Psoas muscle (tissue), 8 donors: ENCODE measurements around the gene SETD4. TPM values are rescaled to one million over a fixed set of nuclear protein-coding genes. Genes with fewer than 3 reads are reported as not detected.

Source experiments
- ATAC-seq, 4 donors: fragments of 200-7000 bp; cut with Tn5 transposase; one replicate each; pipeline ENCODE4 v1.9.1; 2020; ENCODE audit warnings: moderate library complexity in 3 of 4, mild to moderate bottlenecking in 2 of 4
- DNase-seq, 2 donors: peaks; one replicate each; pipeline ENCODE4 v3.0.0-alpha.2; 2020
- H3K27ac ChIP-seq: fragments of 200-600 bp; one replicate; pipeline ENCODE4 v1.8.0; 2022
- H3K27me3 ChIP-seq, 3 donors: fragments of 200-600 bp in 1 of 3; one replicate each; pipeline versions ENCODE4 v1.6.1 to v1.8.0; 2013 to 2022; ENCODE audit warnings: low read length in 2 of 3, mild to moderate bottlenecking in 2 of 3, moderate library complexity in 1 of 3; ENCODE audit not compliant: insufficient read depth in 3 of 3
- H3K36me3 ChIP-seq, 2 donors: fragments of 200-600 bp in 1 of 2; one replicate each; pipeline versions ENCODE4 v1.6.1 to v1.8.0; 2013 to 2022; ENCODE audit warnings: low read depth in 1 of 2, mild to moderate bottlenecking in 1 of 2, moderate library complexity in 1 of 2; ENCODE audit not compliant: insufficient read depth in 1 of 2
- H3K4me1 ChIP-seq: fragments of 200-600 bp; one replicate; pipeline ENCODE4 v1.8.0; 2022
- H3K4me3 ChIP-seq: fragments of 200-600 bp; one replicate; pipeline ENCODE4 v1.8.0; 2022; ENCODE audit warnings: mild to moderate bottlenecking
- H3K9me3 ChIP-seq: fragments of 200-600 bp; one replicate; pipeline ENCODE4 v1.8.0; 2022
- CTCF ChIP-seq: fragments of 200-600 bp; IDR thresholded peaks from one replicate; pipeline ENCODE4 v1.8.0; 2022; ENCODE audit warnings: antibody characterized with exemption
- WGBS, 3 donors: extraction: QIAGEN DNeasy Blood & Tissue Kit; methylation state at CpG; one replicate each; pipeline versions ENCODE4 v1.1.6 to v1.1.7; 2013; 5-methylcytosine and 5-hydroxymethylcytosine counted together
- intact Hi-C, 2 donors: fragments of 100-400 bp; cut with DNase I; formaldehyde crosslinking; loops; one replicate each; pipeline versions ENCODE4 v1.11.0 to v1.14.2; 2022
- polyA plus RNA-seq, 3 donors: library from polyadenylated mRNA; stranded (reverse); fragments of 200-250 nt; gene quantifications; one replicate each; pipeline ENCODE4 v1.2.3, GENCODE V29; 2013
- total RNA-seq, 4 donors: library from RNA; stranded (reverse); fragmentation: NEBNext Ultra II Directional in 2 of 4; extraction: Animal tissue kit (Norgen Biotek cat#: 25700) in 2 of 4; gene quantifications; one replicate each; pipeline versions ENCODE4 v1.2.1 to v1.2.4, GENCODE V29; 2021 to 2023
- donor health status: healthy with polysubstance abuse.
- donor health status: DM: no; HTN: no; CAD: no; lungs with moderate emphysema.
- donor health status: Bipolar disorder and iron deficiency.
- donor health status: healthy.
- donor health status: DM: yes; HTN: yes; CAD: no.
- donor health status: DM: no; HTN: no; CAD: no.
- donor health status: DM: no; HTN: no; CAD: no.
- donor health status: DM: yes; HTN: yes; CAD: no.

The SETD4 gene
- total and polyA plus RNA-seq, 7 donors = 6.5 to 17.9 (median 11.6) TPM

- Histone ChIP-seq H3K9me3 (no peaks in the 10 kb centered on the region), H3K4me3 (no peak overlapping the region), H3K27ac (no peak overlapping the region), H3K27me3 (peaks cover 0 to 9% (median 0%) of the 10 kb centered on the region in 3 donors), H3K36me3 (no peaks in the 10 kb centered on the region), H3K4me1 (peaks cover under 1% of the 10 kb centered on the region)
- DNase-seq = no peak
- no peak for TF ChIP-seq CTCF
- ATAC-seq = no peak
- intact Hi-C loops = no loop called here
- WGBS, 3 donors = 47 to 65% (median 65%) methylated on average over 4 of the region's 4 CpGs
Observed at GRCh38 chr21:35994613-35995012, 65.7 kb downstream of the SETD4 start.

- Histone ChIP-seq H3K4me3 (no peak overlapping the region), H3K36me3 (no peaks in the 10 kb centered on the region), H3K4me1 (peaks cover 2% of the 10 kb centered on the region), H3K9me3 (no peaks in the 10 kb centered on the region), H3K27me3 (peaks cover 0 to 8% (median 0%) of the 10 kb centered on the region in 3 donors), H3K27ac (no peak overlapping the region)
- ATAC-seq (no peak), DNase-seq (no peak)
- intact Hi-C loops = no loop called here
- WGBS, 3 donors = 56 to 75% (median 73%) methylated on average over 3 of the region's 3 CpGs
- no peak for TF ChIP-seq CTCF
Observed at GRCh38 chr21:35993875-35994490, 66.3 kb downstream of the SETD4 start.

- Histone ChIP-seq H3K36me3 (no peaks in the 10 kb centered on the region), H3K4me1 (peaks cover 2% of the 10 kb centered on the region), H3K27ac (no peak overlapping the region), H3K4me3 (no peak overlapping the region), H3K9me3 (no peaks in the 10 kb centered on the region), H3K27me3 (no peaks in the 10 kb centered on the region)
- no peak for TF ChIP-seq CTCF
- no peak for ATAC-seq
- no peak for DNase-seq
- intact Hi-C loops = no loop called here
- WGBS, 3 donors = 85 to 93% (median 87%) methylated on average over 6 of the region's 6 CpGs
Observed at GRCh38 chr21:35991131-35991530, 69.2 kb downstream of the SETD4 start.

- H3K4me1 ChIP-seq = peaks cover 2% of the 10 kb centered on the region
- H3K27me3 ChIP-seq = no peaks in the 10 kb centered on the region
- H3K27ac ChIP-seq = no peak overlapping the region
- intact Hi-C loops = no loop called here
- 95 to 96% (median 96%) methylated on average over 8 to 9 of the region's 9 CpGs for WGBS, 3 donors
- no peak overlapping the region for H3K4me3 ChIP-seq
- no peak for TF ChIP-seq CTCF
- no peak for DNase-seq
- no peaks in the 10 kb centered on the region for H3K36me3 ChIP-seq
- no peaks in the 10 kb centered on the region for H3K9me3 ChIP-seq
- no peak for ATAC-seq
Observed at GRCh38 chr21:35990609-35991008, 69.7 kb downstream of the SETD4 start.
